ENCODE results near the gene BRMS1L.

DNA sequence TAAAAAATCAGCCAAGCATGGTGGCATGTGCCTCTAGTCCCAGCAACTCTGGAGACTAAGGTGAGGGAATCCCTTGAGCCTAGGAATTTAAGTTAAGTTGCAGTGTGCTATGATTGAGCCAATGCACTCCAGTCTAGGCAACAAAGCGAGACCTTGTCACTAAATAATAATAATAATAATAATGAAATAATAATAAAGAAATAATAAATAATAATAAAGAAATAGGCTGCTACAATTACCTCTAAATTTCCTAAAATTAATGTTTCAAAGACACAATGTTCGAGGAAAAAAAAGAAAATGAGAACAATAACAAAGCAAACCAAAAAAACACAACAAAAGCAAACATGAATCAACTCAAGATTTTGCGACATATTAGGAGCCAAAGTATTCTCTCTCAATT is 46.8 kb upstream of the BRMS1L start:
- TF ChIP-seq, protein P1, sequence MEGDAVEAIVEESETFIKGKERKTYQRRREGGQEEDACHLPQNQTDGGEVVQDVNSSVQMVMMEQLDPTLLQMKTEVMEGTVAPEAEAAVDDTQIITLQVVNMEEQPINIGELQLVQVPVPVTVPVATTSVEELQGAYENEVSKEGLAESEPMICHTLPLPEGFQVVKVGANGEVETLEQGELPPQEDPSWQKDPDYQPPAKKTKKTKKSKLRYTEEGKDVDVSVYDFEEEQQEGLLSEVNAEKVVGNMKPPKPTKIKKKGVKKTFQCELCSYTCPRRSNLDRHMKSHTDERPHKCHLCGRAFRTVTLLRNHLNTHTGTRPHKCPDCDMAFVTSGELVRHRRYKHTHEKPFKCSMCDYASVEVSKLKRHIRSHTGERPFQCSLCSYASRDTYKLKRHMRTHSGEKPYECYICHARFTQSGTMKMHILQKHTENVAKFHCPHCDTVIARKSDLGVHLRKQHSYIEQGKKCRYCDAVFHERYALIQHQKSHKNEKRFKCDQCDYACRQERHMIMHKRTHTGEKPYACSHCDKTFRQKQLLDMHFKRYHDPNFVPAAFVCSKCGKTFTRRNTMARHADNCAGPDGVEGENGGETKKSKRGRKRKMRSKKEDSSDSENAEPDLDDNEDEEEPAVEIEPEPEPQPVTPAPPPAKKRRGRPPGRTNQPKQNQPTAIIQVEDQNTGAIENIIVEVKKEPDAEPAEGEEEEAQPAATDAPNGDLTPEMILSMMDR (conservative IDR thresholded peaks at IDR 0.05; ENCODE audit: low read length): no peak
- TF ChIP-seq EZH2phosphoT487 (IDR thresholded peaks at IDR 0.05; ENCODE audit: borderline replicate concordance, low read depth, low read length): no peak

Data from OCI-LY7 (cell line).